Stomach (tissue), 4 donors: ENCODE measurements around the gene LTB4R2.

Source experiments
- POLR2A ChIP-seq, 4 donors: fragments of 450-650 bp; IDR thresholded peaks; one replicate each; pipeline ENCODE4 v1.6.1; 2016; ENCODE audit warnings: antibody characterized with exemption in 4 of 4, control low read depth in 2 of 4, mild to moderate bottlenecking in 1 of 4, moderate library complexity in 1 of 4
- TF ChIP-seq, protein P1 (sequence below), 7 experiments: fragments of 450-650 bp in 4 of 7; fragments of 200-600 bp in 3 of 7; sonication (generic) in 3 of 7; IDR thresholded peaks; one replicate each; pipeline ENCODE4 v1.5.1; 2016 to 2019; ENCODE audit warnings: antibody characterized with exemption in 7 of 7, control low read depth in 2 of 7, mild to moderate bottlenecking in 1 of 7

DNA sequence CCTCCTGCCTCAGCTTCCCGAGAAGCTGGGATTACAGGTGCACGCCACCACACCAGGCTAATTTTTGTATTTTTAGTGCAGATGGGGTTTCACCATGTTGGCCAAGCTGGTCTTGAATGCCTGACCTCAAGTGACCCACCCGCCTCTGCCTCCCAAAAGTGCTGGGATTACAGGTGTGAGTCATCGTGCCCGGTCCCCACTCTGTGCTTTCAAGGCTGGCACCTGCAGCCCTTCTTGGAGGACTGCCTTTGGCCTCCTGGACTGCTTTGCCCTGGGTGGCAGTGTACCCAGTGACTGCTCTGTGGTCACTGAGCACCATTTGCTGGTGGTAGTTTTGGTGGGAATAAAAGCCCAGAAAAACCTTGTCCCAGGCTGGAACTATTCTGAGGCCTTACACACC, 22.9 kb upstream of the LTB4R2 start:
- TF ChIP-seq, protein P1, sequence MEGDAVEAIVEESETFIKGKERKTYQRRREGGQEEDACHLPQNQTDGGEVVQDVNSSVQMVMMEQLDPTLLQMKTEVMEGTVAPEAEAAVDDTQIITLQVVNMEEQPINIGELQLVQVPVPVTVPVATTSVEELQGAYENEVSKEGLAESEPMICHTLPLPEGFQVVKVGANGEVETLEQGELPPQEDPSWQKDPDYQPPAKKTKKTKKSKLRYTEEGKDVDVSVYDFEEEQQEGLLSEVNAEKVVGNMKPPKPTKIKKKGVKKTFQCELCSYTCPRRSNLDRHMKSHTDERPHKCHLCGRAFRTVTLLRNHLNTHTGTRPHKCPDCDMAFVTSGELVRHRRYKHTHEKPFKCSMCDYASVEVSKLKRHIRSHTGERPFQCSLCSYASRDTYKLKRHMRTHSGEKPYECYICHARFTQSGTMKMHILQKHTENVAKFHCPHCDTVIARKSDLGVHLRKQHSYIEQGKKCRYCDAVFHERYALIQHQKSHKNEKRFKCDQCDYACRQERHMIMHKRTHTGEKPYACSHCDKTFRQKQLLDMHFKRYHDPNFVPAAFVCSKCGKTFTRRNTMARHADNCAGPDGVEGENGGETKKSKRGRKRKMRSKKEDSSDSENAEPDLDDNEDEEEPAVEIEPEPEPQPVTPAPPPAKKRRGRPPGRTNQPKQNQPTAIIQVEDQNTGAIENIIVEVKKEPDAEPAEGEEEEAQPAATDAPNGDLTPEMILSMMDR (IDR thresholded peaks at IDR 0.05): no peak
- no peak for TF ChIP-seq POLR2A (IDR thresholded peaks at IDR 0.05)
